T-cell (primary cell): ENCODE measurements around the gene ZNF268. TPM values are rescaled to one million over a fixed set of nuclear protein-coding genes. Genes with fewer than 3 reads are reported as not detected.

Source experiments
- ATAC-seq, 4 experiments: fragments of 200-7000 bp in 3 of 4; fragments of 150-1000 bp in 1 of 4; cut with Tn5 transposase; replicated peaks in 1 of 4; 1 replicate in 3 of 4; 2 replicates in 1 of 4; pipeline ENCODE4 v1.10.0; 2021; ENCODE audit warnings: moderate library complexity in 3 of 4, mild to moderate bottlenecking in 2 of 4, moderate number of reproducible peaks in 1 of 4
- CTCF ChIA-PET, 2 donors: fragments of 300-600 bp; sonication (Branson Sonifier 250); formaldehyde crosslinking; loops; one replicate each; lab custom pipeline; 2022; ENCODE audit warnings: antibody characterized with exemption in 2 of 2; lab: Charles Lee
- POLR2A ChIA-PET, 2 donors: fragments of 300-600 bp; sonication (Branson Sonifier 250); formaldehyde crosslinking; loops; one replicate each; lab custom pipeline; 2022; ENCODE audit warnings: antibody characterized with exemption in 2 of 2; lab: Charles Lee
- DNase-seq, 35 experiments: peaks; one replicate each; pipeline versions ENCODE4 v3.0.0 to v3.0.0-alpha.2; 2013 to 2023
- H3K27ac ChIP-seq: one replicate; pipeline ENCODE4 v1.5.1; 2013; ENCODE audit warnings: low read length
- H3K27me3 ChIP-seq, 2 experiments: replicated peaks in 1 of 2; 1 replicate in 1 of 2; 2 replicates in 1 of 2; pipeline versions ENCODE4 v1.6.1 to v1.7.0; 2013; ENCODE audit warnings: low read length in 1 of 2, mixed read lengths in 1 of 2; ENCODE audit not compliant: control insufficient read depth in 2 of 2, insufficient read depth in 2 of 2; ENCODE audit errors: extremely low read depth in 1 of 2
- H3K36me3 ChIP-seq, 2 donors: 1 replicate in 1 of 2; 2 replicates in 1 of 2; pipeline versions ENCODE4 v1.6.1 to v1.7.0; 2013; ENCODE audit warnings: low read length in 1 of 2; ENCODE audit not compliant: control insufficient read depth in 2 of 2, insufficient read depth in 1 of 2; ENCODE audit errors: extremely low read depth in 1 of 2
- H3K4me1 ChIP-seq, 2 experiments: 1 replicate in 1 of 2; 2 replicates in 1 of 2; pipeline versions ENCODE4 v1.6.1 to v1.7.0; 2013; ENCODE audit warnings: low read length in 2 of 2, mixed read lengths in 1 of 2; ENCODE audit not compliant: insufficient read depth in 2 of 2, control insufficient read depth in 1 of 2; ENCODE audit errors: extremely low read depth in 1 of 2
- H3K4me3 ChIP-seq, 2 donors: 1 replicate in 1 of 2; 2 replicates in 1 of 2; pipeline versions ENCODE4 v1.5.1 to v1.7.0; 2013; ENCODE audit warnings: mild to moderate bottlenecking in 2 of 2, low read length in 1 of 2, moderate library complexity in 1 of 2; ENCODE audit not compliant: control insufficient read depth in 1 of 2; ENCODE audit errors: extremely low read depth in 1 of 2
- H3K9me3 ChIP-seq: 2 replicates; pipeline ENCODE4 v1.7.0; 2013
- H3K27ac Mint-ChIP-seq, 2 donors: one replicate each; pipeline ENCODE4 v1.8.0; 2020 to 2021; ENCODE audit warnings: mild to moderate bottlenecking in 2 of 2, mixed read lengths in 2 of 2
- H3K27me3 Mint-ChIP-seq, 2 donors: one replicate each; pipeline ENCODE4 v1.8.0; 2021 to 2022; ENCODE audit warnings: mixed read lengths in 2 of 2
- H3K36me3 Mint-ChIP-seq: one replicate; pipeline ENCODE4 v1.8.0; 2021; ENCODE audit warnings: mixed read lengths
- H3K4me1 Mint-ChIP-seq, 3 donors: one replicate each; pipeline ENCODE4 v1.8.0; 2020 to 2022; ENCODE audit warnings: mixed read lengths in 3 of 3, mild to moderate bottlenecking in 1 of 3
- H3K4me3 Mint-ChIP-seq, 3 donors: one replicate each; pipeline ENCODE4 v1.8.0; 2020 to 2022; ENCODE audit warnings: mild to moderate bottlenecking in 3 of 3, mixed read lengths in 3 of 3, moderate library complexity in 3 of 3
- H3K9me3 Mint-ChIP-seq, 3 donors: one replicate each; pipeline ENCODE4 v1.8.0; 2020 to 2022; ENCODE audit warnings: mixed read lengths in 3 of 3
- WGBS: methylation state at CpG from one replicate; pipeline ENCODE4 v1.1.5; 2013; ENCODE audit warnings: missing lambda C conversion rate; ENCODE audit not compliant: insufficient coverage; 5-methylcytosine and 5-hydroxymethylcytosine counted together
- total RNA-seq, 35 experiments: library from RNA in 6 of 35; stranded (reverse) in 6 of 35; fragments of 120-200 nt in 1 of 35; gene quantifications; one replicate each; pipeline versions ENCODE4 v1.2.1 to v1.2.4 and lab custom pipeline; 2013 to 2026

ZNF268 gene
- total RNA-seq, 5 donors from 2014 or later (not counting 1 experiment from before 2014, with no cell fraction given) = 19.0 to 30.9 (median 27.7) TPM

GRCh38 chr12:133233006-133233405 lies 51.7 kb downstream of the ZNF268 start:
- Histone ChIP-seq H3K4me3 (no peak overlapping the region), H3K9me3 (no peaks in the 10 kb centered on the region), H3K4me1 (no peaks in the 10 kb centered on the region), H3K27ac (no peak overlapping the region), H3K36me3 (no peaks in the 10 kb centered on the region), H3K27me3 (peaks cover 0 to 17% of the 10 kb centered on the region in 2 experiments)
- 93% methylated on average over 5 of the region's 6 CpGs for WGBS
- no peaks in the 10 kb centered on the region for H3K36me3 Mint-ChIP-seq
- no peak overlapping the region for H3K4me3 Mint-ChIP-seq
- CTCF ChIA-PET = no interaction called here
- ATAC-seq (no peak), DNase-seq (no peak)
- H3K27me3 Mint-ChIP-seq = peaks cover 7 to 8% of the 10 kb centered on the region in 2 donors
- H3K9me3 Mint-ChIP-seq = peaks cover 0 to 16% (median 8%) of the 10 kb centered on the region in 3 donors
- POLR2A ChIA-PET = no interaction called here
- H3K27ac Mint-ChIP-seq = no peak overlapping the region
- no peaks in the 10 kb centered on the region for H3K4me1 Mint-ChIP-seq

- Mint-ChIP-seq H3K9me3 (peaks cover 0 to 16% (median 8%) of the 10 kb centered on the region in 3 donors), H3K4me3 (no peak overlapping the region), H3K4me1 (no peaks in the 10 kb centered on the region), H3K27ac (no peak overlapping the region), H3K36me3 (no peaks in the 10 kb centered on the region), H3K27me3 (peaks cover 7 to 8% of the 10 kb centered on the region in 2 donors)
- ATAC-seq (no peak), DNase-seq (no peak)
- H3K9me3 ChIP-seq = no peaks in the 10 kb centered on the region
- ChIA-PET POLR2A (no interaction called here), CTCF (interaction anchor here in 1 of 2 donors (0.5 kb wide), 1 partner anchor 423 kb away, joined by 8 read pairs; no protein-coding TSS in a partner anchor)
- H3K27ac ChIP-seq = no peak overlapping the region
- H3K36me3 ChIP-seq = no peaks in the 10 kb centered on the region
- H3K4me1 ChIP-seq = no peaks in the 10 kb centered on the region
- peaks cover 0 to 17% of the 10 kb centered on the region in 2 experiments for H3K27me3 ChIP-seq
- 87% methylated on average over 14 of the region's 18 CpGs for WGBS
- no peak overlapping the region for H3K4me3 ChIP-seq
Observed at GRCh38 chr12:133233993-133234564, 52.8 kb downstream of the ZNF268 start.

- peaks cover 7 to 15% (median 7%) of the 10 kb centered on the region in 3 donors for H3K9me3 Mint-ChIP-seq
- POLR2A ChIA-PET = no interaction called here
- H3K9me3 ChIP-seq = no peaks in the 10 kb centered on the region
- 67% methylated on average over 16 of the region's 20 CpGs for WGBS
- ATAC-seq (no peak), DNase-seq (no peak)
- H3K36me3 Mint-ChIP-seq = no peaks in the 10 kb centered on the region
- no peak overlapping the region for H3K27ac ChIP-seq
- no peaks in the 10 kb centered on the region for H3K4me1 ChIP-seq
- peaks cover 0 to 20% of the 10 kb centered on the region in 2 experiments for H3K27me3 ChIP-seq
- H3K36me3 ChIP-seq = no peaks in the 10 kb centered on the region
- CTCF ChIA-PET = no interaction called here
- H3K27ac Mint-ChIP-seq = no peak overlapping the region
- H3K27me3 Mint-ChIP-seq = peaks cover 9 to 10% of the 10 kb centered on the region in 2 donors
- H3K4me1 Mint-ChIP-seq = no peaks in the 10 kb centered on the region
- H3K4me3 Mint-ChIP-seq = no peak overlapping the region
- no peak overlapping the region for H3K4me3 ChIP-seq
Observed at GRCh38 chr12:133234971-133235370, 53.7 kb downstream of the ZNF268 start.

GRCh38 chr12:133235401-133236112 lies 54.3 kb downstream of the ZNF268 start, which contains the start of gene ANHX:
ANHX (minus strand) TSS chr12:133235877; CDS start chr12:133234356, 1,521 bp downstream.
- Histone ChIP-seq H3K4me3 (no peak within 1 kb of the TSS), H3K27me3 (peaks cover 0 to 23% of the 10 kb centered on the region in 2 experiments), H3K27ac (no peak within 1 kb of the TSS), H3K36me3 (no peaks in the 10 kb centered on the region), H3K4me1 (no peaks in the 10 kb centered on the region), H3K9me3 (no peaks in the 10 kb centered on the region)
- H3K4me3 Mint-ChIP-seq = no peak within 1 kb of the TSS
- ChIA-PET POLR2A (no interaction called here), CTCF (no interaction called here)
- ATAC-seq = no peak
- H3K4me1 Mint-ChIP-seq = no peaks in the 10 kb centered on the region
- peaks cover 7 to 18% (median 7%) of the 10 kb centered on the region in 3 donors for H3K9me3 Mint-ChIP-seq
- H3K27ac Mint-ChIP-seq = no peak within 1 kb of the TSS
- DNase-seq = no peak
- 62% methylated on average over 34 of the region's 61 CpGs for WGBS
- no peaks in the 10 kb centered on the region for H3K36me3 Mint-ChIP-seq
- H3K27me3 Mint-ChIP-seq = peaks cover 7 to 10% of the 10 kb centered on the region in 2 donors

GRCh38 chr12:133236144-133236543 lies 54.8 kb downstream of the ZNF268 start:
- Mint-ChIP-seq H3K27ac (no peak overlapping the region), H3K4me1 (no peaks in the 10 kb centered on the region), H3K4me3 (no peak overlapping the region), H3K9me3 (peaks cover 9 to 24% (median 12%) of the 10 kb centered on the region in 3 donors), H3K36me3 (no peaks in the 10 kb centered on the region), H3K27me3 (peaks cover 12 to 13% of the 10 kb centered on the region in 2 donors)
- ChIA-PET POLR2A (no interaction called here), CTCF (no interaction called here)
- Histone ChIP-seq H3K4me1 (no peaks in the 10 kb centered on the region), H3K36me3 (no peaks in the 10 kb centered on the region), H3K27me3 (peaks cover 0 to 19% of the 10 kb centered on the region in 2 experiments), H3K27ac (no peak overlapping the region), H3K4me3 (no peak overlapping the region), H3K9me3 (no peaks in the 10 kb centered on the region)
- WGBS = 72% methylated on average over 40 of the region's 44 CpGs
- ATAC-seq (no peak), DNase-seq (no peak)

- peaks cover 14 to 17% of the 10 kb centered on the region in 2 donors for H3K27me3 Mint-ChIP-seq
- ChIA-PET POLR2A (no interaction called here), CTCF (no interaction called here)
- Histone ChIP-seq H3K4me3 (no peak overlapping the region), H3K27me3 (peaks cover 0 to 15% of the 10 kb centered on the region in 2 experiments), H3K9me3 (no peaks in the 10 kb centered on the region), H3K27ac (no peak overlapping the region), H3K36me3 (no peaks in the 10 kb centered on the region), H3K4me1 (no peaks in the 10 kb centered on the region)
- H3K9me3 Mint-ChIP-seq = peaks cover 9 to 27% (median 16%) of the 10 kb centered on the region in 3 donors
- no peak overlapping the region for H3K4me3 Mint-ChIP-seq
- H3K4me1 Mint-ChIP-seq = no peaks in the 10 kb centered on the region
- no peak overlapping the region for H3K27ac Mint-ChIP-seq
- 81% methylated on average over 3 of the region's 12 CpGs for WGBS
- DNase-seq (no peak), ATAC-seq (no peak)
- H3K36me3 Mint-ChIP-seq = no peaks in the 10 kb centered on the region
Observed at GRCh38 chr12:133236556-133236955, 55.3 kb downstream of the ZNF268 start.
